ENCODE measurements around the gene GHRL. TPM values are rescaled to one million over a fixed set of nuclear protein-coding genes. Genes with fewer than 3 reads are reported as not detected.

The GHRL gene, protein sequence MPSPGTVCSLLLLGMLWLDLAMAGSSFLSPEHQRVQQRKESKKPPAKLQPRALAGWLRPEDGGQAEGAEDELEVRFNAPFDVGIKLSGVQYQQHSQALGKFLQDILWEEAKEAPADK
- total RNA-seq = 1 to 10 TPM in 1 of 4 donors, under 1 TPM in 1, not detected in 2; 0.55 to 8.2 TPM

- in situ Hi-C loops (cut with MboI; ENCODE audit: low pct_ligation_motif_present in 1 of 4, low pct_unique_long_range_greater_than_20kb in 1 of 4, low sequenced_read_pairs in 3 of 4) = no loop called here
- Histone ChIP-seq H3K27ac (no peak within 1 kb of the TSS), H3K4me3 (no peak within 1 kb of the TSS), H3K36me3 (peaks cover 0 to 4% (median 0%) of the 10 kb centered on the region in 4 donors), H3K4me1 (peaks cover 0 to 3% (median 0%) of the 10 kb centered on the region in 4 donors), H3K9me3 (no peaks in the 10 kb centered on the region), H3K27me3 (no peaks in the 10 kb centered on the region)
- TF ChIP-seq POLR2A (IDR thresholded peaks at IDR 0.05) = no peak
- TF ChIP-seq POLR2AphosphoS5 (IDR thresholded peaks at IDR 0.05) = no peak
- no peak for TF ChIP-seq EP300 (IDR thresholded peaks at IDR 0.05; ENCODE audit: low read depth)
- no peak for DNase-seq
- 66 to 79% methylated on average over 7 to 12 of the region's 12 CpGs for WGBS, 2 donors (ENCODE audit: low coverage in 1 of 2)
- intact Hi-C loops (cut with DNase I; ENCODE audit: low total_unique reads) = no loop called here
Observed at GRCh38 chr3:10292505-10293419, at the start of gene GHRL. GHRL (minus strand) TSS chr3:10292947; CDS start chr3:10290180, 2,767 bp downstream.

GRCh38 chr3:10341901-10342398 is 49.2 kb upstream of the GHRL start:
- in situ Hi-C loops (cut with MboI; ENCODE audit: low pct_ligation_motif_present in 1 of 4, low pct_unique_long_range_greater_than_20kb in 1 of 4, low sequenced_read_pairs in 3 of 4) (loop anchor here in 3 of 4 donors (10.0 to 25.0 kb wide), 3 partner anchors 393 to 403 kb away; no protein-coding TSS in a partner anchor), intact Hi-C loops (cut with DNase I; ENCODE audit: low total_unique reads) (no loop called here)
- Histone ChIP-seq H3K4me3 (no peak overlapping the region), H3K27me3 (peaks cover 6% of the 10 kb centered on the region), H3K36me3 (no peaks in the 10 kb centered on the region), H3K9me3 (no peaks in the 10 kb centered on the region), H3K27ac (no peak overlapping the region), H3K4me1 (no peaks in the 10 kb centered on the region)
- DNase-seq = no peak
- WGBS, 2 donors (ENCODE audit: low coverage in 1 of 2) = 75% methylated on average over 7 of the region's 7 CpGs; no CpG with 5 or more reads in 1 of the 2 donors
- TF ChIP-seq POLR2AphosphoS5 (IDR thresholded peaks at IDR 0.05) (no peak), EP300 (IDR thresholded peaks at IDR 0.05; ENCODE audit: low read depth) (no peak), POLR2A (IDR thresholded peaks at IDR 0.05) (no peak)
- TF ChIP-seq, protein P1, sequence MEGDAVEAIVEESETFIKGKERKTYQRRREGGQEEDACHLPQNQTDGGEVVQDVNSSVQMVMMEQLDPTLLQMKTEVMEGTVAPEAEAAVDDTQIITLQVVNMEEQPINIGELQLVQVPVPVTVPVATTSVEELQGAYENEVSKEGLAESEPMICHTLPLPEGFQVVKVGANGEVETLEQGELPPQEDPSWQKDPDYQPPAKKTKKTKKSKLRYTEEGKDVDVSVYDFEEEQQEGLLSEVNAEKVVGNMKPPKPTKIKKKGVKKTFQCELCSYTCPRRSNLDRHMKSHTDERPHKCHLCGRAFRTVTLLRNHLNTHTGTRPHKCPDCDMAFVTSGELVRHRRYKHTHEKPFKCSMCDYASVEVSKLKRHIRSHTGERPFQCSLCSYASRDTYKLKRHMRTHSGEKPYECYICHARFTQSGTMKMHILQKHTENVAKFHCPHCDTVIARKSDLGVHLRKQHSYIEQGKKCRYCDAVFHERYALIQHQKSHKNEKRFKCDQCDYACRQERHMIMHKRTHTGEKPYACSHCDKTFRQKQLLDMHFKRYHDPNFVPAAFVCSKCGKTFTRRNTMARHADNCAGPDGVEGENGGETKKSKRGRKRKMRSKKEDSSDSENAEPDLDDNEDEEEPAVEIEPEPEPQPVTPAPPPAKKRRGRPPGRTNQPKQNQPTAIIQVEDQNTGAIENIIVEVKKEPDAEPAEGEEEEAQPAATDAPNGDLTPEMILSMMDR (IDR thresholded peaks at IDR 0.05) = no peak

DNA sequence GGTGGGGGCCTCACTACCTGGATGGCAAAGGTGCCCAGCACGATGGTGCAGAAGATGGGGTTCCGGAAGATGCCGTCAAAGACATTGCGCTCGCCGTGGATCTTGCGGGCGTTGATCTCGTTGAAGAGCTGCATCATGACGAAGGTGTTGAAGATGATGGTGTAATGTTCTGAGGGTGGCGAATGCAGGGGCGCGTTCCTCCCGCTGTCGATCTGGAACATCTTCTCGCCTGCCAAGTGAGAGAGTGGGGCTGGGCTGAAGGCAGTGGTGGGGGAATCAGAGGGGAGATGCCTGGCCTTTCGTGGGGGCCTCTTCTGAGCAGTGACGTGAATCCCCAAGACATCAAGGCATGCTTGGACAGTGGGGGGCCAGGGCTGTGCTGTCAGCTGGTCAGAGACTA is 47.7 kb upstream of the GHRL start:
- no peaks in the 10 kb centered on the region for H3K36me3 ChIP-seq
- TF ChIP-seq, protein P1 (IDR thresholded peaks at IDR 0.05) = no peak
- TF ChIP-seq POLR2AphosphoS5 (IDR thresholded peaks at IDR 0.05) (no peak), POLR2A (IDR thresholded peaks at IDR 0.05) (no peak), EP300 (IDR thresholded peaks at IDR 0.05; ENCODE audit: low read depth) (no peak)
- H3K27ac ChIP-seq = no peak overlapping the region
- in situ Hi-C loops (cut with MboI; ENCODE audit: low pct_ligation_motif_present in 1 of 4, low pct_unique_long_range_greater_than_20kb in 1 of 4, low sequenced_read_pairs in 3 of 4) (loop anchor here in 3 of 4 donors (10.0 to 25.0 kb wide), 3 partner anchors 394 to 404 kb away; no protein-coding TSS in a partner anchor), intact Hi-C loops (cut with DNase I; ENCODE audit: low total_unique reads) (no loop called here)
- no peak overlapping the region for H3K4me3 ChIP-seq
- no peak for DNase-seq
- no peaks in the 10 kb centered on the region for H3K4me1 ChIP-seq
- peaks cover 6% of the 10 kb centered on the region for H3K27me3 ChIP-seq
- WGBS, 2 donors (ENCODE audit: low coverage in 1 of 2) = 89% methylated on average over 18 of the region's 18 CpGs; no CpG with 5 or more reads in 1 of the 2 donors
- no peaks in the 10 kb centered on the region for H3K9me3 ChIP-seq

DNA sequence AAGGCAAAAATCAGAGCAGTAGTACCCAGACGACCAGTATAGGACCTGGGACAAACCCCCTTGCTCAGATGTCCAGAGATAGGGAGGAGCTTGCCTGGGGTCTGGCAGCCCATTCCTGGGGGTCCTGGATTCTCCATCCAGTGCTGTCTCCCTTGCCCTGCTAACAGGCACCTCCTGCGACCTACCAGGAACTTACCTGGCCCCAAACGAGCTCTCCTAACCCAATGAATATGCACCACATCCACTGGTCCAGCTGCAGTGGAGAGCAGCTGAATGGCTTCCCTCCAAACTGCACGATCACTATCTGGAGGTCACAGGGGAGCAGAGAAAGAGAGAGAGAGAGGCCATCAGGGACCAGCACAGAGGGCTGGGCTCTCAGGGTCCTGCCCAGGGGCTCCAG is 47.3 kb upstream of the GHRL start:
- Histone ChIP-seq H3K9me3 (no peaks in the 10 kb centered on the region), H3K36me3 (no peaks in the 10 kb centered on the region), H3K27ac (no peak overlapping the region), H3K4me3 (no peak overlapping the region), H3K27me3 (peaks cover 6% of the 10 kb centered on the region), H3K4me1 (no peaks in the 10 kb centered on the region)
- intact Hi-C loops (cut with DNase I; ENCODE audit: low total_unique reads) = no loop called here
- in situ Hi-C loops (cut with MboI; ENCODE audit: low pct_ligation_motif_present in 1 of 4, low pct_unique_long_range_greater_than_20kb in 1 of 4, low sequenced_read_pairs in 3 of 4) = loop anchor here in 3 of 4 donors (10.0 to 25.0 kb wide), 3 partner anchors 395 to 405 kb away; no protein-coding TSS in a partner anchor
- 30% methylated on average over 4 of the region's 4 CpGs; no CpG with 5 or more reads in 1 of the 2 donors for WGBS, 2 donors (ENCODE audit: low coverage in 1 of 2)
- TF ChIP-seq POLR2A (IDR thresholded peaks at IDR 0.05) = no peak
- no peak for TF ChIP-seq EP300 (IDR thresholded peaks at IDR 0.05; ENCODE audit: low read depth)
- no peak for TF ChIP-seq POLR2AphosphoS5 (IDR thresholded peaks at IDR 0.05)
- TF ChIP-seq, protein P1 (IDR thresholded peaks at IDR 0.05) = no peak
- DNase-seq = no peak
